Measurements from ENCODE around the gene CAST.

CAST gene

DNA sequence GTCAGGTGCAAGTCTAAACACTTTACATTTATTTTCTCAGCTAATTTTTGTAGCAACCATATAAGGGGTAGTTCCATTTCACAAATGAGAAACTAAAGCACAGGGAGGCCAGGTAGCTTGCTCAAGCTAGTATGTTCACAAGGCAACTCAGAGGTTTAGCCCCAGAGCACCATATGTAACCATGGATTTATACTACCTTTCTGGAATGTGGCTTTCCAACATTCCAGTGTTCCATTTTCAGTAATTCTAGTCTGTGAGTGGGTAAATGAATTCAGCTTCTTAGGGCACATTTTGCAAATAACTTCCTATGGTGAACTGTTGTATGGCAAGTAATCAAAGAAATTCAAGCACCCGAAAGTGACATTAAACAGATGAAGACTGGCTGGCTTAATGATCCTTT, 25.0 kb upstream of the CAST start:
- H3F3A ChIP-seq (ENCODE audit: insufficient read depth, low read length), result no peaks in the 10 kb centered on the region
- TF ChIP-seq, protein P1, sequence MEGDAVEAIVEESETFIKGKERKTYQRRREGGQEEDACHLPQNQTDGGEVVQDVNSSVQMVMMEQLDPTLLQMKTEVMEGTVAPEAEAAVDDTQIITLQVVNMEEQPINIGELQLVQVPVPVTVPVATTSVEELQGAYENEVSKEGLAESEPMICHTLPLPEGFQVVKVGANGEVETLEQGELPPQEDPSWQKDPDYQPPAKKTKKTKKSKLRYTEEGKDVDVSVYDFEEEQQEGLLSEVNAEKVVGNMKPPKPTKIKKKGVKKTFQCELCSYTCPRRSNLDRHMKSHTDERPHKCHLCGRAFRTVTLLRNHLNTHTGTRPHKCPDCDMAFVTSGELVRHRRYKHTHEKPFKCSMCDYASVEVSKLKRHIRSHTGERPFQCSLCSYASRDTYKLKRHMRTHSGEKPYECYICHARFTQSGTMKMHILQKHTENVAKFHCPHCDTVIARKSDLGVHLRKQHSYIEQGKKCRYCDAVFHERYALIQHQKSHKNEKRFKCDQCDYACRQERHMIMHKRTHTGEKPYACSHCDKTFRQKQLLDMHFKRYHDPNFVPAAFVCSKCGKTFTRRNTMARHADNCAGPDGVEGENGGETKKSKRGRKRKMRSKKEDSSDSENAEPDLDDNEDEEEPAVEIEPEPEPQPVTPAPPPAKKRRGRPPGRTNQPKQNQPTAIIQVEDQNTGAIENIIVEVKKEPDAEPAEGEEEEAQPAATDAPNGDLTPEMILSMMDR (IDR thresholded peaks at IDR 0.05; ENCODE audit: low read length), result no peak
- TF ChIP-seq EZH2 (IDR thresholded peaks at IDR 0.05; ENCODE audit: borderline replicate concordance, low read length), result no peak
- H3K4me2 ChIP-seq (ENCODE audit: low read length), result no peak overlapping the region
- H3K79me2 ChIP-seq (ENCODE audit: insufficient read depth, low read length), result no peaks in the 10 kb centered on the region
- no peaks in the 10 kb centered on the region for H4K20me1 ChIP-seq (ENCODE audit: insufficient read depth, low read length)
- H3K27me3 ChIP-seq (ENCODE audit: insufficient read depth, low read length), result no peaks in the 10 kb centered on the region
- no peak overlapping the region for H2AFZ ChIP-seq (ENCODE audit: low read length)
- no peaks in the 10 kb centered on the region for H3K4me1 ChIP-seq (ENCODE audit: insufficient read depth, low read length, severe bottlenecking)
- H3K27ac ChIP-seq (ENCODE audit: low read depth, low read length, poor library complexity, severe bottlenecking), result no peak overlapping the region
- H3K36me3 ChIP-seq (ENCODE audit: insufficient read depth, low read length), result no peaks in the 10 kb centered on the region
- no peaks in the 10 kb centered on the region for H3K9me2 ChIP-seq (ENCODE audit: low read depth, low read length)
- H3K4me3 ChIP-seq (ENCODE audit: low read depth, low read length, poor library complexity, severe bottlenecking), result no peak overlapping the region
- no peak overlapping the region for H3K9ac ChIP-seq (ENCODE audit: low read length)
- no peaks in the 10 kb centered on the region for H3K9me3 ChIP-seq (ENCODE audit: low read length)

DNA sequence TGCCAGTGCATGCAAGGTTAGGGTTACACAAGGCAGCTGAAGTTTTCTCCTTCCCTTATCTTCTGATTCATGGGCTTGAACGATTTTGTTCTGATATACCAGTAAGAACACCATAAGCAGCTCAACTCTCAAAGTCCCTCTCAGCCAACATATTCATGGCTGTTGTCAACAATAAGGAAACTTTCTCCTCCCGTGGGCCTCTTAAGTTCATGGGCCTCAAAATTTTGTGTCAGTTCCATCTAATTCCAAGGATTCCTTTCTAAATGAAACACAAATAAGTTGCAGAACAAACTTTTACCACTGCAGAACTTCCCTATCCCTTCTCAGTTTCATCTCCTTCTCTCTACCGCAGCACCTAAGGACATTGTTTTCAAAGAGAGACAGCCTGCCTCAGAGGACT, 23.6 kb upstream of the CAST start:
- Histone ChIP-seq H4K20me1 (ENCODE audit: insufficient read depth, low read length) (no peaks in the 10 kb centered on the region), H3K27me3 (ENCODE audit: insufficient read depth, low read length) (no peaks in the 10 kb centered on the region), H3K9me2 (ENCODE audit: low read depth, low read length) (no peaks in the 10 kb centered on the region), H3K79me2 (ENCODE audit: insufficient read depth, low read length) (no peaks in the 10 kb centered on the region), H3K9ac (ENCODE audit: low read length) (no peak overlapping the region), H3K4me1 (ENCODE audit: insufficient read depth, low read length, severe bottlenecking) (no peaks in the 10 kb centered on the region), H3K27ac (ENCODE audit: low read depth, low read length, poor library complexity, severe bottlenecking) (no peak overlapping the region), H3K4me3 (ENCODE audit: low read depth, low read length, poor library complexity, severe bottlenecking) (no peak overlapping the region), H3K9me3 (ENCODE audit: low read length) (no peaks in the 10 kb centered on the region), H2AFZ (ENCODE audit: low read length) (no peak overlapping the region), H3K4me2 (ENCODE audit: low read length) (no peak overlapping the region), H3K36me3 (ENCODE audit: insufficient read depth, low read length) (no peaks in the 10 kb centered on the region), H3F3A (ENCODE audit: insufficient read depth, low read length) (no peaks in the 10 kb centered on the region)
- TF ChIP-seq EZH2 (IDR thresholded peaks at IDR 0.05; ENCODE audit: borderline replicate concordance, low read length), result no peak
- TF ChIP-seq, protein P1 (IDR thresholded peaks at IDR 0.05; ENCODE audit: low read length), result no peak

DNA sequence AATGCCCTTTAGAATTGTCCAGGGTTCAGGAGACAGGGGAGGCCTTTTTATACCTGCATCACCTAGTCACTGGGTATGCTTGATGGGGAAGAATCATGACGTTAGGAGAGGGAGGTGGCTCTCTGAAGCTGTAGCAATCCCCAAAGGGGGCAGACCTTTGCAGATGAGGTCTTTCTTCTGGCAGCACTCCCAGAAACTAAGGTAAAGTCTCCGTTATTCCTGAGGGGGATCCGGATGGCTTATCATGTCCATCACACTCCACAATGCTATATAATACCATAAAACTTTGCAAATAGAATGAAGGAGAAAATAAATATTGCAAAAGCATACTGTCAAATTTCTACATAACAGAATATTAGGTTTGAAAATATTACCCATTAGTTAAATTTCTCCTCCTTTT, 21.5 kb upstream of the CAST start:
- H3K27ac ChIP-seq (ENCODE audit: low read depth, low read length, poor library complexity, severe bottlenecking), result no peak overlapping the region
- H3K36me3 ChIP-seq (ENCODE audit: insufficient read depth, low read length), result no peaks in the 10 kb centered on the region
- H3K4me3 ChIP-seq (ENCODE audit: low read depth, low read length, poor library complexity, severe bottlenecking), result no peak overlapping the region
- H3K4me1 ChIP-seq (ENCODE audit: insufficient read depth, low read length, severe bottlenecking), result no peaks in the 10 kb centered on the region
- no peak overlapping the region for H3K9ac ChIP-seq (ENCODE audit: low read length)
- H3K79me2 ChIP-seq (ENCODE audit: insufficient read depth, low read length), result no peaks in the 10 kb centered on the region
- TF ChIP-seq EZH2 (IDR thresholded peaks at IDR 0.05; ENCODE audit: borderline replicate concordance, low read length), result no peak
- TF ChIP-seq, protein P1 (IDR thresholded peaks at IDR 0.05; ENCODE audit: low read length), result no peak
- H4K20me1 ChIP-seq (ENCODE audit: insufficient read depth, low read length), result no peaks in the 10 kb centered on the region
- H3K9me2 ChIP-seq (ENCODE audit: low read depth, low read length), result no peaks in the 10 kb centered on the region
- H3F3A ChIP-seq (ENCODE audit: insufficient read depth, low read length), result no peaks in the 10 kb centered on the region
- H3K27me3 ChIP-seq (ENCODE audit: insufficient read depth, low read length), result no peaks in the 10 kb centered on the region
- H3K4me2 ChIP-seq (ENCODE audit: low read length), result no peak overlapping the region
- no peak overlapping the region for H2AFZ ChIP-seq (ENCODE audit: low read length)
- no peaks in the 10 kb centered on the region for H3K9me3 ChIP-seq (ENCODE audit: low read length)

Measured in OCI-LY1 (cell line).